ENCODE measurements around the gene METTL24. TPM values are rescaled to one million over a fixed set of nuclear protein-coding genes. Genes with fewer than 3 reads are reported as not detected.

The METTL24 gene
- total and polyA plus RNA-seq, 10 of the 15 experiments (the other 5 are each of a cell fraction or from before 2014, with no cell fraction given) = 0.20 TPM; not detected in 9

- BruUV-seq (replicated peaks) = no TSS peak
- no peaks in the 10 kb centered on the region for H3K36me3 ChIP-seq (ENCODE audit: control insufficient read depth in 2 of 2, insufficient read depth in 2 of 2, low read length in 1 of 2)
- FAIRE-seq (no peak), ATAC-seq (no peak), DNase-seq (ENCODE audit: low read depth, low spot score) (no peak)
- no peak overlapping the region for H3K4me2 ChIP-seq (ENCODE audit: control insufficient read depth, insufficient read depth)
- ChIA-PET SMC1A (ENCODE audit: uncharacterized antibody, unreplicated experiment) (interaction anchor here (0.6 kb wide), 1 partner anchor 260 kb away, joined by 3 read pairs; no protein-coding TSS in a partner anchor), POLR2A (no interaction called here), CTCF (no interaction called here), RAD21 (ENCODE audit: unreplicated experiment) (no interaction called here)
- 31% methylated on average over 3 of the region's 3 CpGs for WGBS (ENCODE audit: insufficient coverage, insufficient replicate concordance, low lambda C conversion rate, missing lambda C conversion rate)
- intact Hi-C loops (cut with micrococcal nuclease; ENCODE audit: unreplicated experiment) = no loop called here
- no peak overlapping the region for H3K27ac ChIP-seq (ENCODE audit: control insufficient read depth, insufficient read depth)
- in situ Hi-C loops (cut with MboI) = no loop called here
- TF ChIP-seq, protein P1, sequence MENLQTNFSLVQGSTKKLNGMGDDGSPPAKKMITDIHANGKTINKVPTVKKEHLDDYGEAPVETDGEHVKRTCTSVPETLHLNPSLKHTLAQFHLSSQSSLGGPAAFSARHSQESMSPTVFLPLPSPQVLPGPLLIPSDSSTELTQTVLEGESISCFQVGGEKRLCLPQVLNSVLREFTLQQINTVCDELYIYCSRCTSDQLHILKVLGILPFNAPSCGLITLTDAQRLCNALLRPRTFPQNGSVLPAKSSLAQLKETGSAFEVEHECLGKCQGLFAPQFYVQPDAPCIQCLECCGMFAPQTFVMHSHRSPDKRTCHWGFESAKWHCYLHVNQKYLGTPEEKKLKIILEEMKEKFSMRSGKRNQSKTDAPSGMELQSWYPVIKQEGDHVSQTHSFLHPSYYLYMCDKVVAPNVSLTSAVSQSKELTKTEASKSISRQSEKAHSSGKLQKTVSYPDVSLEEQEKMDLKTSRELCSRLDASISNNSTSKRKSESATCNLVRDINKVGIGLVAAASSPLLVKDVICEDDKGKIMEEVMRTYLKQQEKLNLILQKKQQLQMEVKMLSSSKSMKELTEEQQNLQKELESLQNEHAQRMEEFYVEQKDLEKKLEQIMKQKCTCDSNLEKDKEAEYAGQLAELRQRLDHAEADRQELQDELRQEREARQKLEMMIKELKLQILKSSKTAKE (IDR thresholded peaks at IDR 0.05; ENCODE audit: low read depth, poor library complexity, severe bottlenecking) = no peak
- no peak for TF ChIP-seq NFXL1 (IDR thresholded peaks at IDR 0.05; ENCODE audit: borderline replicate concordance)
- TF ChIP-seq ATF2 (IDR thresholded peaks at IDR 0.05; ENCODE audit: low read length) = no peak
- TF ChIP-seq EZH2 (IDR thresholded peaks at IDR 0.05; ENCODE audit: borderline replicate concordance, control insufficient read depth, low read depth, low read length) = no peak
- TF ChIP-seq SP1 (IDR thresholded peaks at IDR 0.05; ENCODE audit: low read depth, low read length) = no peak
- TF ChIP-seq, protein P2, sequence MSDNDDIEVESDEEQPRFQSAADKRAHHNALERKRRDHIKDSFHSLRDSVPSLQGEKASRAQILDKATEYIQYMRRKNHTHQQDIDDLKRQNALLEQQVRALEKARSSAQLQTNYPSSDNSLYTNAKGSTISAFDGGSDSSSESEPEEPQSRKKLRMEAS (IDR thresholded peaks at IDR 0.05; ENCODE audit: low read depth, low read length) = no peak
- TF ChIP-seq RELB (IDR thresholded peaks at IDR 0.05; ENCODE audit: low read depth) = no peak
- TF ChIP-seq NFIC (IDR thresholded peaks at IDR 0.05; ENCODE audit: low read depth, low read length) = no peak
- no peaks in the 10 kb centered on the region for H4K20me1 ChIP-seq (ENCODE audit: control insufficient read depth, insufficient read depth)
- peaks cover 2 to 5% of the 10 kb centered on the region in 2 experiments; a peak in 2 of 4 replicates for H3K27me3 ChIP-seq (replicated peaks in 1 of 2; ENCODE audit: control insufficient read depth in 2 of 2, insufficient read depth in 2 of 2, low read length in 1 of 2)
- no peaks in the 10 kb centered on the region for H3K79me2 ChIP-seq (ENCODE audit: control insufficient read depth, insufficient read depth, low read length)
- H3K4me3 ChIP-seq = no peak overlapping the region
- no peak overlapping the region for H2AFZ ChIP-seq (ENCODE audit: control insufficient read depth, low read depth, low read length)
- no peak overlapping the region for H3K9ac ChIP-seq (ENCODE audit: control insufficient read depth, insufficient read depth, low read length)
- H3K4me1 ChIP-seq (ENCODE audit: control insufficient read depth, insufficient read depth, low read length) = no peaks in the 10 kb centered on the region
- H3K9me3 ChIP-seq (replicated peaks; ENCODE audit: control insufficient read depth, insufficient read depth, low read length) = no peaks in the 10 kb centered on the region
These were observed 5.6 kb upstream of the METTL24 start for GRCh38 chr6:110363748-110364147.

Data from GM12878 (cell line).